T-helper 2 cell (primary cell): ENCODE measurements around the gene MTMR12.

ENCODE experiments used
- DNase-seq, 5 experiments: peaks; one replicate each; pipeline versions ENCODE4 v3.0.0 to v3.0.0-alpha.2; 2012 to 2022

MTMR12 gene

GRCh38 chr5:32190095-32190494 lies 122.6 kb downstream of the MTMR12 start:
- DNase-seq: no peak

GRCh38 chr5:32187675-32188074 lies 125.1 kb downstream of the MTMR12 start:
- DNase-seq: no peak

- peak in 1 of 5 experiments; percentile 37 for DNase-seq
Observed at GRCh38 chr5:32182463-32183063, 130.2 kb downstream of the MTMR12 start.
